SK-N-SH (cell line): ENCODE data around the gene PRCC. TPM values are rescaled to one million over a fixed set of nuclear protein-coding genes. Genes with fewer than 3 reads are reported as not detected.

Source experiments
- CTCF ChIA-PET: fragments of 300-600, 350-600 bp; formaldehyde crosslinking; extraction: SDS; loops from one replicate; lab custom pipeline; 2021; lab: Yijun Ruan, JAX
- POLR2A ChIA-PET: fragments of 350-600 bp; sonication (Branson Sonifier 250); formaldehyde crosslinking; extraction: SDS; loops from one replicate; lab custom pipeline; 2020; ENCODE audit warnings: antibody characterized with exemption, inconsistent platforms; lab: Yijun Ruan, JAX
- DNase-seq: peaks from one replicate; pipeline ENCODE4 v3.0.0; 2012
- H2AFZ ChIP-seq: fragments of 200-600 bp; sonication (generic); 2 replicates; pipeline ENCODE4 v1.8.1; 2016; ENCODE audit warnings: antibody characterized with exemption, mild to moderate bottlenecking, low read depth
- H3F3A ChIP-seq: fragments of 200-600 bp; sonication (generic); replicated peaks from 2 replicates; pipeline ENCODE3; 2016; ENCODE audit warnings: antibody characterized with exemption, mild to moderate bottlenecking; ENCODE audit not compliant: insufficient read depth
- H3K27ac ChIP-seq, 2 experiments: fragments of 200-500 bp in 1 of 2; fragments of 200-600 bp in 1 of 2; sonication (Bioruptor generic) in 1 of 2; sonication (generic), shearing (Covaris generic) in 1 of 2; 2 replicates each; pipeline versions ENCODE4 v1.5.1 to v1.6.1; 2014 to 2016; ENCODE audit warnings: low read depth in 2 of 2, inconsistent platforms in 1 of 2, low read length in 1 of 2, mild to moderate bottlenecking in 1 of 2, mixed read lengths in 1 of 2
- H3K27me3 ChIP-seq: fragments of 200-600 bp; sonication (generic), shearing (Covaris generic); 2 replicates; pipeline ENCODE4 v1.6.1; 2016; ENCODE audit warnings: mixed run types; ENCODE audit not compliant: insufficient read depth
- H3K36me3 ChIP-seq, 2 experiments: fragments of 200-500 bp in 1 of 2; fragments of 200-600 bp in 1 of 2; sonication (Bioruptor generic) in 1 of 2; sonication (generic) in 1 of 2; replicated peaks in 1 of 2; 2 replicates each; pipeline versions ENCODE3 to v1.5.1; 2014 to 2016; ENCODE audit warnings: low read length in 1 of 2, mild to moderate bottlenecking in 1 of 2; ENCODE audit not compliant: insufficient read depth in 2 of 2, control insufficient read depth in 1 of 2
- H3K4me1 ChIP-seq, 2 experiments: fragments of 200-500 bp in 1 of 2; fragments of 200-600 bp in 1 of 2; sonication (Bioruptor generic) in 1 of 2; sonication (generic), shearing (Covaris generic) in 1 of 2; 2 replicates each; pipeline versions ENCODE4 v1.5.1 to v1.6.1; 2014 to 2016; ENCODE audit warnings: low read depth in 1 of 2, low read length in 1 of 2, mixed run types in 1 of 2; ENCODE audit not compliant: insufficient read depth in 2 of 2, control insufficient read depth in 1 of 2
- H3K4me2 ChIP-seq: fragments of 200-600 bp; sonication (generic), shearing (Covaris generic); 2 replicates; pipeline ENCODE4 v1.6.1; 2017; ENCODE audit warnings: mixed run types
- H3K4me3 ChIP-seq, 2 experiments: fragments of 200-500 bp in 1 of 2; fragments of 200-600 bp in 1 of 2; sonication (Bioruptor generic) in 1 of 2; sonication (generic), shearing (Covaris generic) in 1 of 2; 2 replicates each; pipeline versions ENCODE4 v1.5.1 to v1.8.1; 2014 to 2016; ENCODE audit warnings: low read depth in 2 of 2, inconsistent platforms in 1 of 2, low read length in 1 of 2, mild to moderate bottlenecking in 1 of 2, mixed read lengths in 1 of 2, moderate library complexity in 1 of 2
- H3K79me2 ChIP-seq: fragments of 200-600 bp; sonication (generic); 2 replicates; pipeline ENCODE4 v1.8.1; 2017; ENCODE audit warnings: mild to moderate bottlenecking; ENCODE audit not compliant: insufficient read depth
- H3K9ac ChIP-seq: fragments of 200-600 bp; sonication (generic); 2 replicates; pipeline ENCODE4 v1.6.1; 2017; ENCODE audit warnings: mixed run types
- H3K9me2 ChIP-seq: fragments of 200-600 bp; sonication (generic); 2 replicates; pipeline ENCODE4 v1.6.1; 2017; ENCODE audit warnings: mixed run types
- H3K9me3 ChIP-seq: fragments of 200-600 bp; sonication (generic); 2 replicates; pipeline ENCODE4 v1.6.1; 2017; ENCODE audit warnings: mixed run types, mild to moderate bottlenecking, moderate library complexity
- H4K20me1 ChIP-seq: fragments of 200-600 bp; sonication (generic); 2 replicates; pipeline ENCODE4 v1.6.1; 2017; ENCODE audit warnings: mild to moderate bottlenecking, mixed run types; ENCODE audit not compliant: insufficient read depth
- CHD2 ChIP-seq: fragments of 150-350 bp; IDR thresholded peaks from 2 replicates; pipeline ENCODE4 v1.6.1; 2018; ENCODE audit warnings: low read length; ENCODE audit not compliant: partially characterized antibody
- ELF1 ChIP-seq: IDR thresholded peaks from 2 replicates; pipeline ENCODE4 v1.4.0; 2012
- EP300 ChIP-seq, 2 experiments: IDR thresholded peaks; 2 replicates each; pipeline versions ENCODE4 v1.4.0 to v1.6.1; 2012; ENCODE audit warnings: borderline replicate concordance in 1 of 2, low read depth in 1 of 2, low read length in 1 of 2
- EZH2phosphoT487 ChIP-seq: fragments of 200-600 bp; sonication (generic); IDR thresholded peaks from 2 replicates; pipeline ENCODE4 v1.6.1; 2017; ENCODE audit warnings: low read depth, mixed run types, mild to moderate bottlenecking, antibody characterized with exemption, moderate library complexity, borderline replicate concordance
- FOXM1 ChIP-seq: IDR thresholded peaks from 2 replicates; pipeline ENCODE4 v1.4.0; 2012; ENCODE audit warnings: low read depth, mild to moderate bottlenecking
- GATA2 ChIP-seq: sonication (generic); formaldehyde crosslinking; IDR thresholded peaks from 2 replicates; pipeline ENCODE4 v1.5.0; 2020; ENCODE audit warnings: mild to moderate bottlenecking, missing genetic modification reagents
- MEF2A ChIP-seq: IDR thresholded peaks from 2 replicates; pipeline ENCODE4 v1.4.0; 2012; ENCODE audit warnings: low read depth, borderline replicate concordance
- NFIC ChIP-seq: IDR thresholded peaks from 2 replicates; pipeline ENCODE4 v1.4.0; 2012; ENCODE audit warnings: borderline replicate concordance
- RAD21 ChIP-seq: IDR thresholded peaks from 2 replicates; pipeline ENCODE4 v1.6.1; 2012; ENCODE audit warnings: mild to moderate bottlenecking, low read length
- RCOR1 ChIP-seq: fragments of 150-350 bp; IDR thresholded peaks from 2 replicates; pipeline ENCODE4 v1.6.1; 2017; ENCODE audit warnings: antibody characterized with exemption, low read length
- SIN3A ChIP-seq: IDR thresholded peaks from 2 replicates; pipeline ENCODE4 v1.6.1; 2012; ENCODE audit warnings: low read depth, mild to moderate bottlenecking, low read length, moderate library complexity, borderline replicate concordance
- TAF1 ChIP-seq: IDR thresholded peaks from 2 replicates; pipeline ENCODE4 v1.6.1; 2012; ENCODE audit warnings: low read depth, mild to moderate bottlenecking, low read length, moderate library complexity, borderline replicate concordance
- YY1 ChIP-seq: IDR thresholded peaks from 2 replicates; pipeline ENCODE4 v1.4.0; 2012; ENCODE audit warnings: low read depth, mild to moderate bottlenecking
- ZBTB33 ChIP-seq: IDR thresholded peaks from 2 replicates; pipeline ENCODE4 v1.4.0; 2012; ENCODE audit warnings: low read depth, borderline replicate concordance
- WGBS: methylation state at CpG from one replicate; pipeline ENCODE4 v1.1.6; 2017; ENCODE audit warnings: low lambda C conversion rate; 5-methylcytosine and 5-hydroxymethylcytosine counted together
- polyA plus RNA-seq, 3 experiments: library from polyadenylated mRNA; depleted of rRNA; stranded (reverse); fragments of >200 nt; gene quantifications; 2 replicates each; pipeline ENCODE4 v1.2.3, GENCODE V29; 2012
- TF ChIP-seq, protein P1 (sequence below): fragments of 150-350 bp; IDR thresholded peaks from 2 replicates; pipeline ENCODE4 v1.6.1; 2016; ENCODE audit warnings: mild to moderate bottlenecking, low read depth, low read length
- TF ChIP-seq, protein P2 (sequence below): IDR thresholded peaks from 2 replicates; pipeline ENCODE4; 2012

The PRCC gene
- polyA plus RNA-seq, 1 of the 3 experiments (the other 2 are of a cell fraction): 39.2 TPM

GRCh38 chr1:156803086-156803851 lies 35.9 kb downstream of the PRCC start:
- CTCF ChIA-PET: interaction anchor here (1.1 to 16.9 kb wide), 9 partner anchors 27 to 144 kb away, joined by 3 to 566 read pairs (median 10); partner anchors contain the start of genes INSRR, ISG20L2, METTL25B and NES
- POLR2A ChIA-PET: interaction anchor here (0.8 to 3.8 kb wide), 3 partner anchors 12 to 55 kb away, joined by 3 to 97 read pairs (median 18); partner anchors contain the start of genes INSRR and NTRK1
- Histone ChIP-seq H3K36me3 (peaks cover 20 to 23% of the 10 kb centered on the region in 2 experiments), H3K4me1 (peaks cover 24 to 84% of the 10 kb centered on the region in 2 experiments), H3F3A (peaks cover 17% of the 10 kb centered on the region), H3K9ac (no peak overlapping the region), H3K27me3 (no peaks in the 10 kb centered on the region), H3K4me2 (no peak overlapping the region), H2AFZ (no peak overlapping the region), H3K9me2 (no peaks in the 10 kb centered on the region), H3K9me3 (no peaks in the 10 kb centered on the region), H3K4me3 (no peak overlapping the region), H3K27ac (peak overlapping the region in 1 of 2 experiments; percentile 90; a peak in 2 of 4 replicates), H3K79me2 (no peaks in the 10 kb centered on the region)
- whole genome bisulfite sequencing: 91% methylated on average over 11 of the region's 13 CpGs
- DNase-seq: no peak
- TF ChIP-seq MEF2A (no peak), SIN3A (no peak), TAF1 (no peak), CHD2 (no peak), RAD21 (no peak), NFIC (no peak), EZH2phosphoT487 (no peak), GATA2 (CRISPR knock-in tag) (no peak), ZBTB33 (no peak), FOXM1 (no peak), EP300 (IDR thresholded peaks at IDR 0.05; ENCODE audit: borderline replicate concordance in 1 of 2, low read depth in 1 of 2, low read length in 1 of 2) (no peak), RCOR1 (no peak), YY1 (no peak), ELF1 (no peak)
- TF ChIP-seq, protein P1, sequence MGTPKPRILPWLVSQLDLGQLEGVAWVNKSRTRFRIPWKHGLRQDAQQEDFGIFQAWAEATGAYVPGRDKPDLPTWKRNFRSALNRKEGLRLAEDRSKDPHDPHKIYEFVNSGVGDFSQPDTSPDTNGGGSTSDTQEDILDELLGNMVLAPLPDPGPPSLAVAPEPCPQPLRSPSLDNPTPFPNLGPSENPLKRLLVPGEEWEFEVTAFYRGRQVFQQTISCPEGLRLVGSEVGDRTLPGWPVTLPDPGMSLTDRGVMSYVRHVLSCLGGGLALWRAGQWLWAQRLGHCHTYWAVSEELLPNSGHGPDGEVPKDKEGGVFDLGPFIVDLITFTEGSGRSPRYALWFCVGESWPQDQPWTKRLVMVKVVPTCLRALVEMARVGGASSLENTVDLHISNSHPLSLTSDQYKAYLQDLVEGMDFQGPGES: no peak
- TF ChIP-seq, protein P2, sequence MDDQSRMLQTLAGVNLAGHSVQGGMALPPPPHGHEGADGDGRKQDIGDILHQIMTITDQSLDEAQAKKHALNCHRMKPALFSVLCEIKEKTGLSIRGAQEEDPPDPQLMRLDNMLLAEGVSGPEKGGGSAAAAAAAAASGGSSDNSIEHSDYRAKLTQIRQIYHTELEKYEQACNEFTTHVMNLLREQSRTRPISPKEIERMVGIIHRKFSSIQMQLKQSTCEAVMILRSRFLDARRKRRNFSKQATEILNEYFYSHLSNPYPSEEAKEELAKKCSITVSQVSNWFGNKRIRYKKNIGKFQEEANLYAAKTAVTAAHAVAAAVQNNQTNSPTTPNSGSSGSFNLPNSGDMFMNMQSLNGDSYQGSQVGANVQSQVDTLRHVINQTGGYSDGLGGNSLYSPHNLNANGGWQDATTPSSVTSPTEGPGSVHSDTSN: no peak
- TF ChIP-seq, all 33 proteins: peak for 0
- H4K20me1 ChIP-seq: peaks cover 30% of the 10 kb centered on the region
